Common myeloid progenitor, CD34-positive (primary cell): ENCODE data around the gene FRMD7. TPM values are rescaled to one million over a fixed set of nuclear protein-coding genes. Genes with fewer than 3 reads are reported as not detected.

Experiments
- CTCF ChIA-PET: fragments of 350-600 bp; sonication (Branson Sonifier 250); formaldehyde crosslinking; loops from one replicate; lab custom pipeline; 2021; ENCODE audit warnings: antibody characterized with exemption; lab: Charles Lee
- POLR2A ChIA-PET: fragments of 350-600 bp; sonication (Branson Sonifier 250); formaldehyde crosslinking; loops from one replicate; lab custom pipeline; 2021; ENCODE audit warnings: antibody characterized with exemption; lab: Charles Lee
- DNase-seq, 3 donors: peaks; one replicate each; pipeline versions ENCODE4 v3.0.0 to v3.0.0-alpha.2; 2013
- H3K27ac ChIP-seq, 2 experiments: 1 replicate in 1 of 2; 2 replicates in 1 of 2; pipeline ENCODE4 v1.7.0; 2013; ENCODE audit warnings: inconsistent platforms in 2 of 2, low read length in 2 of 2, mild to moderate bottlenecking in 2 of 2, low read depth in 1 of 2, moderate library complexity in 1 of 2; ENCODE audit not compliant: severe bottlenecking in 2 of 2, insufficient read depth in 1 of 2, poor library complexity in 1 of 2
- H3K27me3 ChIP-seq, 5 experiments: replicated peaks in 2 of 5; 1 replicate in 3 of 5; 2 replicates in 2 of 5; pipeline versions ENCODE4 v1.6.1 to v1.7.0; 2013; ENCODE audit warnings: low read length in 4 of 5, mild to moderate bottlenecking in 2 of 5, moderate library complexity in 2 of 5, inconsistent platforms in 1 of 5; ENCODE audit not compliant: insufficient read depth in 5 of 5, control insufficient read depth in 4 of 5
- H3K36me3 ChIP-seq, 4 experiments: 1 replicate in 2 of 4; 2 replicates in 2 of 4; pipeline versions ENCODE4 v1.6.1 to v1.7.0; 2013; ENCODE audit warnings: low read length in 3 of 4, control low read depth in 1 of 4, mild to moderate bottlenecking in 1 of 4; ENCODE audit not compliant: control insufficient read depth in 4 of 4, insufficient read depth in 4 of 4
- H3K4me1 ChIP-seq, 4 experiments: 1 replicate in 3 of 4; 2 replicates in 1 of 4; pipeline versions ENCODE4 v1.6.1 to v1.7.1; 2013; ENCODE audit warnings: low read length in 3 of 4, mild to moderate bottlenecking in 3 of 4, control low read depth in 1 of 4, inconsistent platforms in 1 of 4, moderate library complexity in 1 of 4; ENCODE audit not compliant: control insufficient read depth in 4 of 4, insufficient read depth in 4 of 4; ENCODE audit errors: control extremely low read depth in 1 of 4
- H3K4me3 ChIP-seq, 7 experiments: 1 replicate in 4 of 7; 2 replicates in 3 of 7; pipeline versions ENCODE4 v1.5.1 to v1.7.0; 2013; ENCODE audit warnings: mild to moderate bottlenecking in 7 of 7, low read length in 6 of 7, moderate library complexity in 6 of 7, inconsistent platforms in 2 of 7, low read depth in 2 of 7, control low read depth in 1 of 7; ENCODE audit not compliant: insufficient read depth in 4 of 7, control insufficient read depth in 1 of 7; ENCODE audit errors: extremely low read depth in 1 of 7
- H3K9me3 ChIP-seq, 5 experiments: 1 replicate in 4 of 5; 2 replicates in 1 of 5; pipeline versions ENCODE4 v1.6.1 to v1.7.1; 2013; ENCODE audit warnings: low read length in 4 of 5, mild to moderate bottlenecking in 2 of 5, inconsistent platforms in 1 of 5, low read depth in 1 of 5, moderate library complexity in 1 of 5; ENCODE audit not compliant: control insufficient read depth in 4 of 5, insufficient read depth in 2 of 5; ENCODE audit errors: control extremely low read depth in 1 of 5
- WGBS: methylation state at CpG from one replicate; pipeline ENCODE4 v1.1.5; 2013; ENCODE audit not compliant: insufficient coverage; 5-methylcytosine and 5-hydroxymethylcytosine counted together
- polyA plus RNA-seq: library from polyadenylated mRNA; unstranded; fragments of 120-200 nt; gene quantifications from one replicate; pipeline ENCODE4 v1.2.1, GENCODE V29; 2013

The FRMD7 gene, protein sequence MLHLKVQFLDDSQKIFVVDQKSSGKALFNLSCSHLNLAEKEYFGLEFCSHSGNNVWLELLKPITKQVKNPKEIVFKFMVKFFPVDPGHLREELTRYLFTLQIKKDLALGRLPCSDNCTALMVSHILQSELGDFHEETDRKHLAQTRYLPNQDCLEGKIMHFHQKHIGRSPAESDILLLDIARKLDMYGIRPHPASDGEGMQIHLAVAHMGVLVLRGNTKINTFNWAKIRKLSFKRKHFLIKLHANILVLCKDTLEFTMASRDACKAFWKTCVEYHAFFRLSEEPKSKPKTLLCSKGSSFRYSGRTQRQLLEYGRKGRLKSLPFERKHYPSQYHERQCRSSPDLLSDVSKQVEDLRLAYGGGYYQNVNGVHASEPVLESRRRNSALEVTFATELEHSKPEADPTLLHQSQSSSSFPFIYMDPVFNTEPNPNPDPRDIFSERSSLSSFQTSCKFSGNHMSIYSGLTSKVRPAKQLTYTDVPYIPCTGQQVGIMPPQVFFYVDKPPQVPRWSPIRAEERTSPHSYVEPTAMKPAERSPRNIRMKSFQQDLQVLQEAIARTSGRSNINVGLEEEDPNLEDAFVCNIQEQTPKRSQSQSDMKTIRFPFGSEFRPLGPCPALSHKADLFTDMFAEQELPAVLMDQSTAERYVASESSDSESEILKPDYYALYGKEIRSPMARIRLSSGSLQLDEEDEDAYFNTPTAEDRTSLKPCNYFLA
- 0.04 TPM for polyA plus RNA-seq

DNA sequence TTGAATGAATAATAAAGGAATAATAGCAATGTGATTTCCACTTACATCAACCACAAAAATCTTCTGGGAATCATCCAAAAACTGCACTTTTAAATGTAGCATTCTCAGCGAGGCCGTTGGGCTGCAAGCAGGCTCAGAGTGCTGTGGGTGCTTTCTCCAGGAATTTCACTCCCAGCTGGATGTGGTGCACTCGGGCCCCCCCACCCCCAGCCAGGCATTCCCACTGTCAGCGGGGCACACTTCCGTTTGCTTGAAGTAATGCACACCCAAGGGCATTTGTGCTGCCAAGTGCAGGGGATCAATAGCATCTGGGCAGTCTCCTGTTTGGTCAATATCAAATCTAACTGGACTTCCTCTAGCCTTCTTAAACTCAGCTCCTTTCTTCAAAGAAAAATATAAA lies at the start of gene FRMD7:
FRMD7 (minus strand) TSS at position 278 of the 400 bp plus-strand sequence; CDS start at position 102, 176 bp downstream.
- H3K27ac ChIP-seq: no peak within 1 kb of the TSS
- H3K4me1 ChIP-seq: no peaks in the 10 kb centered on the region
- no peaks in the 10 kb centered on the region for H3K9me3 ChIP-seq
- no peaks in the 10 kb centered on the region for H3K36me3 ChIP-seq
- WGBS: 54% methylated on average over 5 of the region's 5 CpGs
- H3K27me3 ChIP-seq: peaks cover 0 to 10% (median 0%) of the 10 kb centered on the region in 5 experiments
- DNase-seq: no peak
- no peak within 1 kb of the TSS for H3K4me3 ChIP-seq
- ChIA-PET POLR2A (no interaction called here), CTCF (interaction anchor here (0.6 kb wide), 1 partner anchor 31 kb away, joined by 3 read pairs; no protein-coding TSS in a partner anchor)

DNA sequence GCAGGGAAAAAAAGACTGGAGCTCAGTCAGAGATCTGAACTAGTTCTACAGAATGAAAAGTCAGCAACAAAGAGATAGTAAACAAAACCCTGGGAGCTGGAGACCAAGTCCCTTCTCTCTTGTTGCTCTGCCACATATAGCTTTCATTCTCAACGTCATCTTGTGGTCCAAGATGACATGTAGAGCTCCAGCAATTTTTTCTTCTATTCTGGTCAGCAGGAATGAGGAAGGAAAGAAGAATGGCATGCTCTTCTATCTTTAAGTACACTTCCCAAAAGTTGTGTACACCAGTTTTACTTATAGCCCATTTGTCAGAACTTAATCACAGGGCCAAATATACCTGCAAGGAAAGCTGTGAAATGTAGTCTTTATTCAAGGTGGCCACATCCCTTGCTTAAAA lies 45.8 kb upstream of the FRMD7 start:
- no peaks in the 10 kb centered on the region for H3K36me3 ChIP-seq
- POLR2A ChIA-PET: no interaction called here
- H3K9me3 ChIP-seq: no peaks in the 10 kb centered on the region
- no CpG with 5 or more reads among the region's 1 CpG for WGBS
- CTCF ChIA-PET: interaction anchor here (0.8 kb wide), 1 partner anchor 458 kb away, joined by 4 read pairs; no protein-coding TSS in a partner anchor
- DNase-seq: no peak
- peaks cover 0 to 19% (median 0%) of the 10 kb centered on the region in 5 experiments for H3K27me3 ChIP-seq
- H3K4me3 ChIP-seq: no peak overlapping the region
- no peaks in the 10 kb centered on the region for H3K4me1 ChIP-seq
- H3K27ac ChIP-seq: no peak overlapping the region

DNA sequence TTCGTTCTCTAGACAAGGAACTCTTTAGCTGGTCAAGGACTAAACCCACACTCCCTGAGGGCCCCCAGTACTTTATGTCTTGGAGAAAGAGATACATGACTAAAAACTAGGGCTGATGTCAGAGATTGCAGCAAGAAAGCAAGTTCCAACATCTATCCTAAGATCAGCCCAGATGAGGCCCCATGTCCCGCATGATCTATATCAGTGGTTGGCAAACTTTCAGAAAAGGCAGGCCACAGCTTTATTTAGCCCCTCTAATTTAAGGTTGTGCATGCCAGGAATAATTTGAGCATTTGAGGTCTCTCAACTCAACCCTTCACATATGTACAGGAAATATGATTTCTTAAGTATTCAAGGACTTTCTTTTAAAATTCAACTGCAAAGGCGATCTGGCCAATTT lies 44.1 kb upstream of the FRMD7 start:
- no peaks in the 10 kb centered on the region for H3K9me3 ChIP-seq
- 85% methylated on average over 3 of the region's 3 CpGs for WGBS
- H3K27ac ChIP-seq: no peak overlapping the region
- ChIA-PET CTCF (no interaction called here), POLR2A (no interaction called here)
- H3K27me3 ChIP-seq: peaks cover 0 to 15% (median 0%) of the 10 kb centered on the region in 5 experiments
- DNase-seq: no peak
- H3K4me1 ChIP-seq: no peaks in the 10 kb centered on the region
- no peak overlapping the region for H3K4me3 ChIP-seq
- no peaks in the 10 kb centered on the region for H3K36me3 ChIP-seq

DNA sequence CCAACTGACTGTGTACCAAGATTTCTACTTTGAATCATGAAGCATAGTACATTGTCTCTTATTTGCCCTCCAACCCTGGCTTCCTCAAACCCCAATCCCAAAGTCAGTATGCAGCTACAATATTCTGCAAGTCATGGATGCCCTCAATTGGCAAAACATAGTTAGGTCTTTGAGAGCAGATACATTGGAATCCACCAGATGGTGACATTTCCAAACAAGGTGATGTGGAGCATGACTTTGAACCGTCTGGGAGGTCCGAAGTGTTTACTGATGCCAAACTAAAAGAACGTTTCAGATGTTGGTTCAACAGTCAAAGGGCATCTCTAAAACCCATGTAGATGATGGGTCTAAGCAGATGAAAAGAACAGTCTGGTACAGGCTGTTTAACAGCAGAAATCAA lies 43.7 kb upstream of the FRMD7 start:
- Histone ChIP-seq H3K27ac (no peak overlapping the region), H3K36me3 (no peaks in the 10 kb centered on the region), H3K27me3 (peaks cover 0 to 17% (median 0%) of the 10 kb centered on the region in 5 experiments), H3K9me3 (no peaks in the 10 kb centered on the region), H3K4me3 (no peak overlapping the region), H3K4me1 (no peaks in the 10 kb centered on the region)
- WGBS: 78% methylated on average over 3 of the region's 3 CpGs
- ChIA-PET POLR2A (no interaction called here), CTCF (no interaction called here)
- DNase-seq: peak; percentile 3 to 35 (median 14)

DNA sequence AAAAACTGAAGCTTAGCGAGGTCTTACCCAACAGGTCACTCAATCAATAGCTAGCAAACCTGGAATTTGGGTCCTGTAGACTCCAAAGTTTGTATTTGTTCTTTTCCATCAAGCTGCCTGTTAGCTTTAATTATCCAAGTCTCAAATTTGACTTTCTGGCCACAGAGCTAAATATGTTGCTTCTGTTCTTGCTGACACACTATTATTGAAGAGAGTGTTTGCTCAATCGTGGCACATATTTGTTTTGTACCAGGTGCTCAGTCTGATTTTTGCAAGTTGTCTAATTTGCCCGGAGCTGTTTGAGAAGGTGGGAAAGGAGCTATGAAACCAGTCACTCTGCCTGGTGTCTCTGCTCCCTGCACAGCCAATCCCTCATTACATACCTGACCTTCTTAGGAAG lies 41.7 kb upstream of the FRMD7 start:
- H3K27me3 ChIP-seq: peaks cover 0 to 12% (median 0%) of the 10 kb centered on the region in 5 experiments

DNA sequence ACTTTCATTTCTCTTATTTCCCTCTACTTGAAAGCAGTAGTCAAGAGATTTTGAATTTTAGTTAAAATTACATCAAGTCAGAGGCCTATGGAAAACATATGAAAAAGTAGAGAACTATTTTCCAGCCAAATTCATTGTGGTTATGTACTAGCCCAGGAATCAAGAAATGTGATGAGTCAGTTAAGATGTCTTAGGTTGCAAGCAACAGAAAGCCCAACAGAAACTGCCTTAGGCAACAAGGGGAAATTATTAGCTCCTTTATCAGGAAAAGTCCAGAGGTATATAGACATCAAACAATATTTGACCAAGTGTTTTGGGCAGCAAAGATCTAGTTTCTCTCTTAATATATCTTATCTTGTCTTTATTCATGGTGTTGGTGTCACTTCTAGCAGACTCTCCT lies 37.8 kb upstream of the FRMD7 start:
- DNase-seq: no peak
- Histone ChIP-seq H3K4me3 (no peak overlapping the region), H3K36me3 (no peaks in the 10 kb centered on the region), H3K4me1 (no peaks in the 10 kb centered on the region), H3K27ac (no peak overlapping the region), H3K9me3 (peaks cover 0 to 7% (median 0%) of the 10 kb centered on the region in 5 experiments), H3K27me3 (peaks cover 0 to 7% (median 0%) of the 10 kb centered on the region in 5 experiments)
- POLR2A ChIA-PET: no interaction called here
- CTCF ChIA-PET: no interaction called here

More for the DNA sequence above, 41.7 kb upstream of the FRMD7 start:
- DNase-seq: no peak
- ChIA-PET CTCF (interaction anchor here (1.0 kb wide), 1 partner anchor 38 kb away, joined by 3 read pairs; no protein-coding TSS in a partner anchor), POLR2A (no interaction called here)
- no peak overlapping the region for H3K27ac ChIP-seq
- no peak overlapping the region for H3K4me3 ChIP-seq
- H3K4me1 ChIP-seq: no peaks in the 10 kb centered on the region
- 85% methylated on average over 2 of the region's 3 CpGs for WGBS
- H3K9me3 ChIP-seq: peaks cover 0 to 7% (median 0%) of the 10 kb centered on the region in 5 experiments
- no peaks in the 10 kb centered on the region for H3K36me3 ChIP-seq

DNA sequence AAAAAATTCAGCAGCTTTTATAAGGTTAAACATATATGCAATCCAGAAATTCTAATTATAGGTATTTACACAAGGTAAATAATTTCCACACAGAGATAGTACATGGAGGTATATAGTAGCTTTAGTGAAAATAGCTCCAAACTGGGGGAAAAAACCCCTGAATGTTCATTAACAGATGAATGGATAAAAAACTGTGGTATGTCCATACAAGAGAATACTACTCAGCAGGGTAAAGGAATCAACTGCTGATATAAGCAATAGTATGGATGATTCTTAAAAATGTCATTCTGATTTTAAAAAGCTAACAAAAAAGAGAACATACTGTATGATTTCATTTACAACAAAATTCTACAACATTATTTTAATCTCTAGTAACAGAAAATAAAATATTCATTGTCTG lies 37.2 kb upstream of the FRMD7 start:
- POLR2A ChIA-PET: no interaction called here
- CTCF ChIA-PET: no interaction called here
- peaks cover 0 to 7% (median 0%) of the 10 kb centered on the region in 5 experiments for H3K9me3 ChIP-seq

More for the DNA sequence above, 37.2 kb upstream of the FRMD7 start:
- Histone ChIP-seq H3K4me3 (no peak overlapping the region), H3K27me3 (peaks cover 0 to 4% (median 0%) of the 10 kb centered on the region in 5 experiments), H3K27ac (no peak overlapping the region), H3K4me1 (no peaks in the 10 kb centered on the region), H3K36me3 (no peaks in the 10 kb centered on the region)
- DNase-seq: no peak
